Caco-2 (cell line): ENCODE measurements around the gene PKD2. TPM values are rescaled to one million over a fixed set of nuclear protein-coding genes. Genes with fewer than 3 reads are reported as not detected.

Source experiments
- BruUV-seq: library from RNA; stranded (reverse); fragments of 400-500 nt; replicated peaks from 2 replicates; lab custom pipeline; 2021; lab: Mats Ljungman, UMichigan
- CTCF ChIA-PET: fragments of 300-600 bp; sonication (Branson Sonifier 250); formaldehyde crosslinking; loops from one replicate; lab custom pipeline; 2022; ENCODE audit warnings: antibody characterized with exemption; lab: Charles Lee
- POLR2A ChIA-PET: fragments of 300-600 bp; sonication (Branson Sonifier 250); formaldehyde crosslinking; loops from one replicate; lab custom pipeline; 2022; ENCODE audit warnings: antibody characterized with exemption; lab: Charles Lee
- DNase-seq, 2 experiments: peaks; one replicate each; pipeline versions ENCODE4 v3.0.0 to v3.0.0-alpha.2; 2020 to 2022
- H3K27me3 ChIP-seq: replicated peaks from 2 replicates; pipeline ENCODE4 v1.6.0; 2011; ENCODE audit warnings: low read length; ENCODE audit not compliant: control insufficient read depth, insufficient read depth
- H3K36me3 ChIP-seq: 2 replicates; pipeline ENCODE4 v1.5.1; 2011; ENCODE audit warnings: low read length; ENCODE audit not compliant: control insufficient read depth, insufficient read depth
- H3K4me1 ChIP-seq: fragments of 250-450 bp; sonication (Bioruptor Pico); 2 replicates; pipeline ENCODE4 v1.5.1; 2020; ENCODE audit warnings: mild to moderate bottlenecking
- H3K4me3 ChIP-seq: 2 replicates; pipeline ENCODE4 v1.5.1; 2011; ENCODE audit warnings: low read depth, mild to moderate bottlenecking, control low read depth, low read length
- H3K9me3 ChIP-seq: fragments of 250-450 bp; sonication (Bioruptor Pico); 2 replicates; pipeline ENCODE4 v1.5.1; 2020; ENCODE audit warnings: mild to moderate bottlenecking, moderate library complexity
- H3K27ac Mint-ChIP-seq: one replicate; pipeline ENCODE4 v1.8.0; 2022; ENCODE audit warnings: mixed read lengths; ENCODE audit not compliant: unreplicated experiment
- H3K27me3 Mint-ChIP-seq: one replicate; pipeline ENCODE4 v1.8.0; 2022; ENCODE audit warnings: mixed read lengths; ENCODE audit not compliant: insufficient read depth, unreplicated experiment
- H3K36me3 Mint-ChIP-seq: one replicate; pipeline ENCODE4 v1.8.0; 2022; ENCODE audit warnings: mild to moderate bottlenecking, mixed read lengths; ENCODE audit not compliant: insufficient read depth, unreplicated experiment
- H3K4me1 Mint-ChIP-seq: one replicate; pipeline ENCODE4 v1.8.0; 2022; ENCODE audit warnings: low read depth, mixed read lengths; ENCODE audit not compliant: unreplicated experiment
- H3K4me3 Mint-ChIP-seq: one replicate; pipeline ENCODE4 v1.8.0; 2022; ENCODE audit warnings: mild to moderate bottlenecking, moderate library complexity, mixed read lengths; ENCODE audit not compliant: unreplicated experiment
- H3K9me3 Mint-ChIP-seq: one replicate; pipeline ENCODE4 v1.8.0; 2022; ENCODE audit warnings: mixed read lengths; ENCODE audit not compliant: unreplicated experiment
- CTCF ChIP-seq, 2 experiments: fragments of 200-600 bp in 1 of 2; IDR thresholded peaks; 1 replicate in 1 of 2; 2 replicates in 1 of 2; pipeline versions ENCODE4 v1.5.1 to v1.8.0; 2011 to 2022; ENCODE audit warnings: antibody characterized with exemption in 1 of 2, control low read depth in 1 of 2, inconsistent platforms in 1 of 2, low read depth in 1 of 2, low read length in 1 of 2, mild to moderate bottlenecking in 1 of 2, moderate library complexity in 1 of 2; ENCODE audit not compliant: insufficient read depth in 1 of 2, severe bottlenecking in 1 of 2, unreplicated experiment in 1 of 2
- intact Hi-C: fragments of 100-400 bp; cut with micrococcal nuclease; formaldehyde crosslinking; loops from one replicate; pipeline ENCODE4 v1.10.0; 2022; ENCODE audit not compliant: unreplicated experiment
- total RNA-seq: library from RNA; stranded (reverse); gene quantifications from 2 replicates; pipeline ENCODE4 v1.2.3, GENCODE V29; 2022

The PKD2 gene
- total RNA-seq, 1 experiment from 2014 or later = 7.3 TPM

- POLR2A ChIA-PET = no interaction called here
- peaks cover 27% of the 10 kb centered on the region for H3K4me1 Mint-ChIP-seq
- no peak for TF ChIP-seq CTCF (IDR thresholded peaks at IDR 0.05; ENCODE audit: insufficient read depth in 1 of 2, low read depth in 1 of 2, low read length in 1 of 2, severe bottlenecking in 1 of 2, unreplicated experiment in 1 of 2)
- CTCF ChIA-PET = interaction anchor here (0.8 kb wide), 1 partner anchor 148 kb away, joined by 3 read pairs; no protein-coding TSS in a partner anchor
- H3K27me3 Mint-ChIP-seq = no peaks in the 10 kb centered on the region
- Histone ChIP-seq H3K27me3 (no peaks in the 10 kb centered on the region), H3K4me3 (no peak overlapping the region), H3K4me1 (peaks cover 45% of the 10 kb centered on the region), H3K9me3 (0 out of 2 replicates have a peak, but pooled peaks cover 9% of the 10 kb centered on the region), H3K36me3 (no peaks in the 10 kb centered on the region)
- intact Hi-C loops = loop anchor here (2.0 kb wide), 2 partner anchors 44 to 80 kb away; no protein-coding TSS in a partner anchor
- H3K36me3 Mint-ChIP-seq = peaks cover 14% of the 10 kb centered on the region
- H3K9me3 Mint-ChIP-seq = no peaks in the 10 kb centered on the region
- DNase-seq = no peak
- no peak overlapping the region for H3K27ac Mint-ChIP-seq
- no TSS peak for BruUV-seq
- no peak overlapping the region for H3K4me3 Mint-ChIP-seq
Observed at GRCh38 chr4:88064410-88064809, 57.0 kb downstream of the PKD2 start.

DNA sequence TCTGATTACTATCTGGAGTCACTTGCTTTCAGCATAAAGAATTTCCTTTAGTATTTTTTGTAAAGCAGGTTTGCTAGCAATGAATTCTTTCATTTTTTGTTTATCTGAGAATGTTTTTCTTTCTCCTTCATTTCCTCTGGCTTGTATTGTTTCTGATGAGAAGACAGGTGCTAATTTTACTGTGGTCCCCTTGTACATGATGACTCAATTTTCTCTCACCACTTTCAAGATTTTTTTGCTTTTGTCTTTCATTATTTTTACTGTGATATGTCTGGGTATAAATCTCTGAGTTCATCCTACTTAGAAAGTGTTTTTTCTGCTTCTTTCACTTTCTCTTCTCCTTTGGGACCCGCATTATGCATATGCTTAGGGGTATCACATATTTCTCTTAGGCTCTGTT is 62.6 kb downstream of the PKD2 start:
- no peaks in the 10 kb centered on the region for H3K27me3 ChIP-seq
- H3K9me3 Mint-ChIP-seq = no peaks in the 10 kb centered on the region
- H3K36me3 ChIP-seq = no peaks in the 10 kb centered on the region
- no peak for TF ChIP-seq CTCF (IDR thresholded peaks at IDR 0.05; ENCODE audit: insufficient read depth in 1 of 2, low read depth in 1 of 2, low read length in 1 of 2, severe bottlenecking in 1 of 2, unreplicated experiment in 1 of 2)
- BruUV-seq = no TSS peak
- peaks cover 9% of the 10 kb centered on the region for H3K4me1 Mint-ChIP-seq
- H3K36me3 Mint-ChIP-seq = peaks cover 36% of the 10 kb centered on the region
- no peak for DNase-seq
- H3K27ac Mint-ChIP-seq = no peak overlapping the region
- CTCF ChIA-PET = no interaction called here
- POLR2A ChIA-PET = no interaction called here
- H3K4me1 ChIP-seq = peaks cover 14% of the 10 kb centered on the region
- H3K4me3 Mint-ChIP-seq = no peak overlapping the region
- H3K9me3 ChIP-seq = 0 out of 2 replicates have a peak, but pooled peaks cover 9% of the 10 kb centered on the region
- no peaks in the 10 kb centered on the region for H3K27me3 Mint-ChIP-seq
- H3K4me3 ChIP-seq = no peak overlapping the region
- intact Hi-C loops = no loop called here

DNA sequence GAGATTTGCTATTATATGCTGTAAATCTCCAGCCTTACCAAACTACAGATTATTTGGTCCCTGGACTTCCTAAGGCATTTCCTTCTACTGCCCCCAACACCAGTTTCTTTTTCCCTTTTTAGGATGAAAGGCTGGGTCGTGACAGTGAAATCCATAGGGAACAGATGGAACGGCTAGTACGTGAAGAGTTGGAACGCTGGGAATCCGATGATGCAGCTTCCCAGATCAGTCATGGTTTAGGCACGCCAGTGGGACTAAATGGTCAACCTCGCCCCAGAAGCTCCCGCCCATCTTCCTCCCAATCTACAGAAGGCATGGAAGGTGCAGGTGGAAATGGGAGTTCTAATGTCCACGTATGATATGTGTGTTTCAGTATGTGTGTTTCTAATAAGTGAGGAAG is 67.9 kb downstream of the PKD2 start:
- no peaks in the 10 kb centered on the region for H3K4me1 ChIP-seq
- TF ChIP-seq CTCF (IDR thresholded peaks at IDR 0.05; ENCODE audit: insufficient read depth in 1 of 2, low read depth in 1 of 2, low read length in 1 of 2, severe bottlenecking in 1 of 2, unreplicated experiment in 1 of 2) = no peak
- no peak overlapping the region for H3K4me3 ChIP-seq
- H3K9me3 ChIP-seq = no peaks in the 10 kb centered on the region
- TSS peak; percentile 14 for BruUV-seq
- no peaks in the 10 kb centered on the region for H3K27me3 ChIP-seq
- Mint-ChIP-seq H3K36me3 (peaks cover 22% of the 10 kb centered on the region), H3K4me1 (no peaks in the 10 kb centered on the region), H3K27ac (no peak overlapping the region), H3K9me3 (no peaks in the 10 kb centered on the region), H3K4me3 (no peak overlapping the region), H3K27me3 (no peaks in the 10 kb centered on the region)
- H3K36me3 ChIP-seq = no peaks in the 10 kb centered on the region
- ChIA-PET POLR2A (no interaction called here), CTCF (no interaction called here)
- intact Hi-C loops = no loop called here
- DNase-seq = no peak
